ENCODE data around the gene C16orf74. TPM values are rescaled to one million over a fixed set of nuclear protein-coding genes. Genes with fewer than 3 reads are reported as not detected.

C16orf74 gene
- total RNA-seq, 8 experiments from 2014 or later: 0.23 to 3.3 (median 1.9) TPM

DNA sequence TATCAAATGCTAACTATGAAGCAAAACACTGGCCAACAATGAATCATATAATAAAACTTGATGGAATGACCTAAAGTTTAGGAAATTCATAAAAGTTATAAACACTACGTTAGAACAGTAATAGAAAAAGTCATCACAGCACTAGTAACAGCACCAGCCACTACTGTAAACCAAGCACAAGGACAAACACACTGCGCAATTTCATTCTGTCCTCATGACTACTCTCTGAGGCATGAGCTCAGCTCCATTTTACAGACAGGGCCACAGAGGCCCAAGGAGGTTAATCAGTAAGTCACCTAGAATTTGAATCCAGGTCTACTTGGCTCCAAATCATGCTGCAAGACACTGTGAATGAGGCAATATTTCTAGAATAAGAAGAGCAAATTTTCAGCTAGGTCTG, 35.0 kb upstream of the C16orf74 start:
- Histone ChIP-seq H3K27ac (no peak overlapping the region), H3K4me1 (replicated peaks in 1 of 2) (no peaks in the 10 kb centered on the region), H3K4me3 (no peak overlapping the region)
- no peak for ATAC-seq (replicated peaks in 6 of 8)
- in situ Hi-C loops (cut with MboI; ENCODE audit: low pct_unique_long_range_greater_than_20kb in 2 of 9, low sequenced_read_pairs in 9 of 9, unreplicated experiment in 9 of 9): no loop called here
- WGBS, 10 experiments: 57 to 100% (median 100%) methylated on average over 1 to 2 of the region's 2 CpGs; no CpG with 5 or more reads in 2 of the 10 experiments

DNA sequence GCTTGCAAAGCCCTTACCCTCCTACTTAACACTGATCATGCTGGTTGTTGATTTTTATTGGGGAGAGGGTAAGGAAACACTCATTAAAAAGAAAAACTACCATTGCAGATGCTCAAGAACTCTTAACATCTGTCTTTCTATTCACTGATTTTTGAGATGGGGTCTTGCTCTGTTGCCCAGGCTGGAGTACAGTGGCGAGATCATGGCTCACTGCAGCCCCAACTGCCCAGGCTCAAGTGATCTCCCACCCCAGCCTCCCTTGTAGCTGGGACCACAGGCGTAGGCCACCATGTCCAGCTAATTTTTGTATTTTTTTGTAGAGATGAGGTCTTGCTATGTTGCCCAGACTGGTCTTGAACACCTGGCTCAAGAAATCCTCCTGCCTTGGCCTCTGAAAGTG, 33.9 kb upstream of the C16orf74 start:
- 94 to 100% (median 100%) methylated on average over 1 to 2 of the region's 2 CpGs; no CpG with 5 or more reads in 7 of the 10 experiments for WGBS, 10 experiments
- Histone ChIP-seq H3K4me1 (replicated peaks in 1 of 2) (no peaks in the 10 kb centered on the region), H3K4me3 (no peak overlapping the region), H3K27ac (no peak overlapping the region)
- in situ Hi-C loops (cut with MboI; ENCODE audit: low pct_unique_long_range_greater_than_20kb in 2 of 9, low sequenced_read_pairs in 9 of 9, unreplicated experiment in 9 of 9): no loop called here
- no peak for ATAC-seq (replicated peaks in 6 of 8)

DNA sequence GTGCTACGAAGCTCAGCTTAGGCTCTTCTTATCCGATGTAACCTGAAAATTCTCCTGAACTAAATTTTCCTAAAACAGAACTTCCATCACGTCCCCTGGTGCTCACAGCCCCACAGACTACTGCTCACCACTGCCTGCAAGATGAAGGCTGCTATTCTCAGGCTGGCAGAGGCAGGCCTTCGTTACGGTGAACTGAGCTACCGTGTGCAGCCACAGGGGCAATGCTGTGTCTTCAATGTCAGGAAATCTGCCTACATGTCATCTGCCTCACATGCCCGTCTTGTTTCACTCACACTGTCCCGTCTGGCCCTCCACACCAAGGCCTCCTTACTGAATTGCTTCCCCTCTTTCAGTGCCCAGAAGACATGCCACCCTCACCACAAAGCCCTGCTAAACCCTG, 32.5 kb upstream of the C16orf74 start:
- in situ Hi-C loops (cut with MboI; ENCODE audit: low pct_unique_long_range_greater_than_20kb in 2 of 9, low sequenced_read_pairs in 9 of 9, unreplicated experiment in 9 of 9): no loop called here
- H3K4me1 ChIP-seq (replicated peaks in 1 of 2): no peaks in the 10 kb centered on the region
- H3K27ac ChIP-seq: no peak overlapping the region
- no peak overlapping the region for H3K4me3 ChIP-seq
- WGBS, 10 experiments: 100% methylated on average over 1 to 4 of the region's 8 CpGs; no CpG with 5 or more reads in 5 of the 10 experiments
- ATAC-seq (replicated peaks in 6 of 8): no peak

DNA sequence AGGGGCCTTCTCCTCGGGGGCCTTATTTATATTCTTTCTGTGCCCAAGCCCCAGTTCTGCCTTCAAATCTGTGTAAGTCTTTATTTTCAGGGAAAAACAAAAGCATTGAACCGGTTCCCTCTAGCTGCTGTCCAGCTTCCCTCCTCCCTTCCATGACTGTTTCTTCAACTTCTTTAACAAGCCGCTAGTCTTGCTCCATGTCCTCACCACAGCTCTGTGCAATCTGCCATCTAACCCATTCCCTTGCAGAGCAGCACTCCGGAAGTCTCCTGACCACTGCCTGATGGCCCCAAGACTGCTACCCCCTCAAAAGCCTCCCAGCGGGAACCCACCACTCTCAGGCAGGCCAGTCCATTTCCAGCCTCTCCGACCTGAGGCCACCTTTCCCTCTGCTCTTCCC, 31.6 kb upstream of the C16orf74 start:
- in situ Hi-C loops (cut with MboI; ENCODE audit: low pct_unique_long_range_greater_than_20kb in 2 of 9, low sequenced_read_pairs in 9 of 9, unreplicated experiment in 9 of 9): no loop called here
- no peaks in the 10 kb centered on the region for H3K4me1 ChIP-seq (replicated peaks in 1 of 2)
- ATAC-seq (replicated peaks in 6 of 8): peak in 4 of 8 experiments; percentile 23 to 64 (median 48)
- H3K27ac ChIP-seq: no peak overlapping the region
- H3K4me3 ChIP-seq: no peak overlapping the region
- WGBS, 10 experiments: 33 to 93% (median 79%) methylated on average over 2 to 5 of the region's 6 CpGs; no CpG with 5 or more reads in 4 of the 10 experiments

DNA sequence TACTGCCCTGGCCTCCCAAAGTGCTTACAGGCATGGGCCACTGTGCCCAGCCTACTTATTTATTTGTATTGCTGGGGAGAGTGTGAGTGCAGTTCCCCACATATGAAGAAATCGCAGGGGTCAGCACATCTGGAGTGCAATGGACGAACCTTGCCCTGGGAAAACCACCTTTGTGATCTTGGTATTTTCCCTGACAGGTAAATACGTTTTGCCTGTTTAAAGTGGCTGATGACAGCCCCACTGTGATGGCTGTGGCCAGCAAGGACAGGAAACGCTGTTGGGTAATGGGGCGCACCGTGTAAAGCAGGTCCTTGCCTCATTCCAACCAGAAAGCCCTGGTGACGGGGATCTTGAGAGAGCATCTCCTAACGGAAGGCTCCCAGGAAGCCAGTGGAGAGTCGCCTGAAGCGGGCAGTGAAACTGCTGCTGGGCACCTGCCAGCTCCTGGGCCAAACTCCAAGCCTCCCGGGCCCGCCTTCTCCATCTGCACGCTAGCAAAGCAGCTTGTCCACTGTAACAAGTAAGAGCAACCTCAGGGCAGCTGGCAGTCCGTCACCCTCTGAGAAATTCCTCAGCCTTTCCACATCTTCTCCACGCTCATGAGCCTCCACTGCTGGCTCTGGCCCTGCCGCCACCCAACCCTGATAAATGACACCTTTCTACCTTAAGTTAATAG, 30.9 kb upstream of the C16orf74 start:
- in situ Hi-C loops (cut with MboI; ENCODE audit: low pct_unique_long_range_greater_than_20kb in 2 of 9, low sequenced_read_pairs in 9 of 9, unreplicated experiment in 9 of 9): no loop called here
- peak in 4 of 8 experiments; percentile 32 to 75 (median 43) for ATAC-seq (replicated peaks in 6 of 8)
- H3K4me1 ChIP-seq (replicated peaks in 1 of 2): no peaks in the 10 kb centered on the region
- H3K4me3 ChIP-seq: no peak overlapping the region
- no peak overlapping the region for H3K27ac ChIP-seq
- 71 to 100% (median 87%) methylated on average over 1 to 14 of the region's 16 CpGs; no CpG with 5 or more reads in 4 of the 10 experiments for WGBS, 10 experiments

DNA sequence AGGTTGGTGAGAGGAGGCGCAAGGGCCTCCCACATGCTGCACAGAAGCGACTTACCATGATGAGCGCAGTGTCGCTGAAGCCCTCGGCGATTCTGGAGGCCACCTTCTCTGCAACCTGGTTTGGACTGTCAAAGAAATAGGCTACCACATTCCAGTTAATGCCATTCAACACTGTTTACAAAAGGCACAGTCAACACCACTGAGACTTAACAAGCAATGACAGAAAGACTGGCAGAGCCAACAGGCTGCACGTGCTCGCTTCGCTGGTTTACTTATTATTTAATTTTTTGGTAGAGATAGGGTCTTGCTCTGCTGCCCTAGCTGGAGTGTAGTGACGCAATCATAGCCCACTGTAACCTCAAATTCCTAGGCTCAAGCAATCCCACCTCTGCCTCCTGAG, 30.3 kb upstream of the C16orf74 start:
- in situ Hi-C loops (cut with MboI; ENCODE audit: low pct_unique_long_range_greater_than_20kb in 2 of 9, low sequenced_read_pairs in 9 of 9, unreplicated experiment in 9 of 9): no loop called here
- no peak for ATAC-seq (replicated peaks in 6 of 8)
- 0 to 100% (median 94%) methylated on average over 1 to 10 of the region's 10 CpGs; no CpG with 5 or more reads in 1 of the 10 experiments for WGBS, 10 experiments
- Histone ChIP-seq H3K4me3 (no peak overlapping the region), H3K27ac (no peak overlapping the region), H3K4me1 (replicated peaks in 1 of 2) (no peaks in the 10 kb centered on the region)

DNA sequence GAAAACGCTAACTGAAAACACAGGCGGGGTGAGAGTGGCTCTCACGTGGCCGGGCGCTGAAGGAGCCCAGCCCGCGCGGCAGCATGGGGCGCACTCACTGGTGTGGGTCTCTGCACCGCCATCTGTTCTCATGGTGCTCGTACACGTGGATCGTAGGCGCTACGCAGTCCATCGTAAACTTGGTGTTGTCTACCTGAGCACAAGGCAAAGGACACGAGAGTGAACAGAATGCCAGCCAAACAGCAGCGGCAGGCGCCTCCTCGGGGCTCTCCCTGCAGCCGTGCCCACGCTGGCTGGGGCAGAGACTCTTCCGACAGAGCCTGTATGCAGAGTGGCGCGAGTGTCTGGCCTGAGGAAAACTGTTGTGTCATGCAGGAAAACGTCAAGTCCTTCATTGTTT, 29.4 kb upstream of the C16orf74 start:
- 89 to 100% (median 98%) methylated on average over 2 to 20 of the region's 26 CpGs; no CpG with 5 or more reads in 4 of the 10 experiments for WGBS, 10 experiments
- H3K4me3 ChIP-seq: no peak overlapping the region
- no peaks in the 10 kb centered on the region for H3K4me1 ChIP-seq (replicated peaks in 1 of 2)
- H3K27ac ChIP-seq: no peak overlapping the region
- in situ Hi-C loops (cut with MboI; ENCODE audit: low pct_unique_long_range_greater_than_20kb in 2 of 9, low sequenced_read_pairs in 9 of 9, unreplicated experiment in 9 of 9): no loop called here
- no peak for ATAC-seq (replicated peaks in 6 of 8)

DNA sequence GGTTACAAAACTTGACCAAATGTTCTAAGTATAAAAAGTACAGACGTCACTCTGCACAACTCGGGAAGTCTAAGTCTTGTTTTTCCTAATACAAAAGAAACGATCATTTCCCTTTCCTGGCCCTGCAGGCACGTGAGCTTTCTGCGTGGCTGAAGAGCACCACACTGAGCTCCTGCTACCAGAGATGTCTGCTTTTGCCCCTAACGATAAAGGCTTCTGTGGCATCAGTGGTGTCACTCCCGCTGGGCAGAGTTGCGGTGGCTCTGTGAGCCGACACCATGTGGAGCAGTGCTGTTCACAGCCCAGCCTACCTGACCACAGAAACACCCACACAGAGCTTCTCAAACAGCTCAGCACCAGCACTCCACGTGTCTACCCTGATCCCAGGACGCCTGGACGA, 28.0 kb upstream of the C16orf74 start:
- no peaks in the 10 kb centered on the region for H3K4me1 ChIP-seq (replicated peaks in 1 of 2)
- ATAC-seq (replicated peaks in 6 of 8): no peak
- no peak overlapping the region for H3K27ac ChIP-seq
- in situ Hi-C loops (cut with MboI; ENCODE audit: low pct_unique_long_range_greater_than_20kb in 2 of 9, low sequenced_read_pairs in 9 of 9, unreplicated experiment in 9 of 9): no loop called here
- 60 to 100% (median 90%) methylated on average over 1 to 10 of the region's 12 CpGs; no CpG with 5 or more reads in 1 of the 10 experiments for WGBS, 10 experiments
- H3K4me3 ChIP-seq: no peak overlapping the region

DNA sequence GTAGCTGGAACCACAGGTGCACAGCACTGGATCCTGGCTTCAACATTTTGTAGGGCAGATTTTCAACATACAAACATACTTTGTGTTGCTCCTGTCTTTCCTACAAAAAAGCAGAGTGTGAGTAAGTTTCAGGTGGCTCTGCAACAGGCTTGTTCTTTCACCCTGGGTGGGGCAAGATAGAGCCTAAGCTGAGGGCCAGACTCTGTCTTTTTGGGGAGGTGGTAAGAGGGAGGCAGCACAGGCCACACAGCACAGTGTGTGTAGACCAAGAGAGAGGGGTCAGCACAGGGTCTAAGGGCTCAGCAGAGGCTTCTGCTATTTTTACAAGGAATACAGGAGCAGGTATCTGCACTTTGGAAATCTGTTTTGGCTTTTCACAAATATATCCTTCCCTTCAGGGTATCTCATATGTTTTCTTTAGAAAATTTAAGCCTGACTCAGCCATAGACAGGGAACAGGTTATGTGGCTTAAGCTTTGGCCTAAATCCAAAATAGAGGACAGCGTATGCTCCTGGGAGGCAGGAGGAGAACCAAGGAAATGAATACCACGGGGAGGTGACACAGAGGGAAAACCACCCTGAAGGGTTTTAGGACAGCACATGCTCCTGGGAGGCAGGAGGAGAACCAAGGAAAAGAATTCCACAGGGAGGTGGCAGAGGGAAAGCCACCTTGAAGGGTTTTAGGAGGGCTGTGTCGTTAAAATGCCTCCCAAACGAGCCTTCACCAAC, 26.9 kb upstream of the C16orf74 start:
- Histone ChIP-seq H3K27ac (no peak overlapping the region), H3K4me3 (no peak overlapping the region), H3K4me1 (replicated peaks in 1 of 2) (no peaks in the 10 kb centered on the region)
- 48 to 100% (median 80%) methylated on average over 1 to 3 of the region's 4 CpGs; no CpG with 5 or more reads in 3 of the 10 experiments for WGBS, 10 experiments
- in situ Hi-C loops (cut with MboI; ENCODE audit: low pct_unique_long_range_greater_than_20kb in 2 of 9, low sequenced_read_pairs in 9 of 9, unreplicated experiment in 9 of 9): no loop called here
- ATAC-seq (replicated peaks in 6 of 8): peak in 1 of 8 experiments; percentile 30

DNA sequence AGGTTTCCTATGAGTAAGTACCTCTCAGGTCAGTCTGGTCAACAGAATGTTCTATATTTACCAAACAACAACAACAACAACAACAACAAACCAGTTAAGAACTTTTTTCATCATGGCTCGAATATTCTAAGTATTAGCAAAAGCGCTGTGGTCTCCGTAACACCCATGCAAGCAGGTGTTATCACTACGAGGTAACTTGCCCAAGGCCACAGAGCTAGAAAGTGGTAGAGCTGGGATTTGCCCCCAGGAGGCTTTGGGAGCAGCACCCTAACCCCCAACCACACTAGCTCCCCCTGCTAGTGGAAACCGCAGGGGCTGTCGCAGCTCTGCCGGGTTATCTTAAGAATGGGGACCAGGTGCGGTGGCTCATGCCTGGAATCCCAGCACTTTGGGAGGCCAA, 23.9 kb upstream of the C16orf74 start:
- Histone ChIP-seq H3K4me1 (replicated peaks in 1 of 2) (no peaks in the 10 kb centered on the region), H3K27ac (no peak overlapping the region), H3K4me3 (no peak overlapping the region)
- WGBS, 10 experiments: 73 to 100% (median 95%) methylated on average over 1 to 4 of the region's 8 CpGs; no CpG with 5 or more reads in 4 of the 10 experiments
- ATAC-seq (replicated peaks in 6 of 8): no peak
- in situ Hi-C loops (cut with MboI; ENCODE audit: low pct_unique_long_range_greater_than_20kb in 2 of 9, low sequenced_read_pairs in 9 of 9, unreplicated experiment in 9 of 9): no loop called here

DNA sequence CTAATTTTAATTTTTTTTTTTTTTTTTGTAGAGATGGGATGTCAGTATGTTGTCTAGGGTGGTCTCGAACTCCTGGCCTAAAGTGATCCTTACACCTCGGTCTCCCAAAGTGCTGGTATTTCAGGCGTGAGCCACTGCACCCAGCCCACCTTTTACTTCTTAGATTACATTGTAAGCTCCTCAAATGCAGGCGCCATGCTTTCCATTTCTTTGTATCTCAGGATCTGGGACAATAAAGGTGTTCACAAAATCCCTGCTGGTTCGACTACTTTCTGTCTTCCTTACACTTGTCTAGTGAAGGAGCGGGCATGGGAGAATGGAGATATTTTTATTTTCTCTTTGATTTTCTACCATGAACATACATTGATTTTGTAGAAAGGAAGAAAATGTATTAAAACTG, 23.2 kb upstream of the C16orf74 start:
- Histone ChIP-seq H3K27ac (no peak overlapping the region), H3K4me3 (no peak overlapping the region), H3K4me1 (replicated peaks in 1 of 2) (no peaks in the 10 kb centered on the region)
- in situ Hi-C loops (cut with MboI; ENCODE audit: low pct_unique_long_range_greater_than_20kb in 2 of 9, low sequenced_read_pairs in 9 of 9, unreplicated experiment in 9 of 9): no loop called here
- WGBS, 10 experiments: 60 to 100% (median 95%) methylated on average over 1 to 4 of the region's 6 CpGs; no CpG with 5 or more reads in 3 of the 10 experiments
- no peak for ATAC-seq (replicated peaks in 6 of 8)

DNA sequence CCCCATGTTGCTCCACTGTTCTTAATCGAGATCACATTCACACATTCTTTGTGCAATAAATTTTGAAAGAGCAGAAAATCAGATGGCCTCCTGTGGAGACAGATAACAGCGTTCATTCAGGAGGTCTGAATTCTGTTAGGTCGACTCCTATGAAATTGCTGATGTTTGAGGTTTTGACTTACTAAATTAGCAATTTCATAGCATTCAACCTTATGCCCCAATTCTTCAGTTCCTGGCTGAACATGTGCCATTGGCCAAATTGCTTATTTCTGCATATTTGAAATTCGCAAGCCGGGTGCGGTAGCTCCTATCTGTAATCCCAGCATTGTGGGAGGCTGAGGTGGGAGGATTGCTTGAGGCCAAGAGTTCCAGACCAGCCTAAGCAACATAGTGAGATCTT, 22.1 kb upstream of the C16orf74 start:
- no peak overlapping the region for H3K4me3 ChIP-seq
- no peak overlapping the region for H3K27ac ChIP-seq
- no peaks in the 10 kb centered on the region for H3K4me1 ChIP-seq (replicated peaks in 1 of 2)
- in situ Hi-C loops (cut with MboI; ENCODE audit: low pct_unique_long_range_greater_than_20kb in 2 of 9, low sequenced_read_pairs in 9 of 9, unreplicated experiment in 9 of 9): no loop called here
- no peak for ATAC-seq (replicated peaks in 6 of 8)
- WGBS, 10 experiments: 80 to 100% (median 98%) methylated on average over 1 to 5 of the region's 6 CpGs; no CpG with 5 or more reads in 2 of the 10 experiments

DNA sequence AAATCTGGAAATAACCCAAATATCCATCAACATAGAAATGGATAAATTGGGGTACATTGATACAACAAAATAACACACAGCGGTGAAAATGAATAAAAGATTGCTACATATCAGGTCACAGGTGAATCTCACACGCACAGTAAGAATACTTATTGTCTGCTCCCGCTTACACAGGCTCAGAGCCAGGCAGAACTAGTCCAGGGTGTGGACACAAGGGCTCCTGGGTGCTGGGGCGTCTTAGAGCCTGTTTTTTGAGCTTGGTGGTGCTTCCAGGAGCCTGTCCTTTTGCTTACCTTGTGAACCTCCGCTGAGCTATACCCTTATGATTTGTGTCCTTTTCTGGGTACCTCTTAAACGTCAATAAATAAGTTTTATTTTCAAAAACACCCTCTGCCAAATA, 19.8 kb upstream of the C16orf74 start:
- no peak for ATAC-seq (replicated peaks in 6 of 8)
- 65 to 100% (median 93%) methylated on average over 2 to 5 of the region's 6 CpGs; no CpG with 5 or more reads in 3 of the 10 experiments for WGBS, 10 experiments
- in situ Hi-C loops (cut with MboI; ENCODE audit: low pct_unique_long_range_greater_than_20kb in 2 of 9, low sequenced_read_pairs in 9 of 9, unreplicated experiment in 9 of 9): no loop called here
- Histone ChIP-seq H3K4me1 (replicated peaks in 1 of 2) (peaks cover 0 to 3% of the 10 kb centered on the region in 2 donors), H3K27ac (no peak overlapping the region), H3K4me3 (no peak overlapping the region)
